ENCODE measurements around the gene SEC63. TPM values are rescaled to one million over a fixed set of nuclear protein-coding genes. Genes with fewer than 3 reads are reported as not detected.

The SEC63 gene
- total RNA-seq, 2 experiments from 2014 or later: 13.0 to 139 TPM

- H3K79me2 ChIP-seq (ENCODE audit: insufficient read depth, low read depth, low read length): no peaks in the 10 kb centered on the region
- POLR2A ChIA-PET: interaction anchor here (0.6 to 1.7 kb wide), 12 partner anchors 9 to 1482 kb away, joined by 3 to 8 read pairs (median 3); no protein-coding TSS in a partner anchor
- no peaks in the 10 kb centered on the region for H4K20me1 ChIP-seq (ENCODE audit: insufficient read depth, low read length)
- H3K4me3 ChIP-seq (ENCODE audit: low read depth, low read length, poor library complexity, severe bottlenecking): peak overlapping the region; percentile 60
- H2AFZ ChIP-seq (ENCODE audit: low read length): peak overlapping the region; percentile 96
- H3K4me2 ChIP-seq (ENCODE audit: low read length): peak overlapping the region; percentile 74
- no peaks in the 10 kb centered on the region for H3K9me2 ChIP-seq (ENCODE audit: insufficient read depth, low read length)
- peaks cover 28% of the 10 kb centered on the region for H3K4me1 ChIP-seq (ENCODE audit: insufficient read depth, low read length, poor library complexity, severe bottlenecking)
- H3K36me3 ChIP-seq (ENCODE audit: insufficient read depth, low read length): no peaks in the 10 kb centered on the region
- DNase-seq (ENCODE audit: low spot score): peak; percentile 15
- no peak overlapping the region for H3K27ac ChIP-seq (ENCODE audit: low read depth, low read length, poor library complexity, severe bottlenecking)
- no TSS peak for BruUV-seq (replicated peaks)
- H3K9me3 ChIP-seq (ENCODE audit: low read length): no peaks in the 10 kb centered on the region
- no peak for TF ChIP-seq CTCF (conservative IDR thresholded peaks at IDR 0.05; ENCODE audit: low read length)
- TF ChIP-seq EZH2phosphoT487 (IDR thresholded peaks at IDR 0.05; ENCODE audit: borderline replicate concordance, low read depth, low read length): no peak
- CTCF ChIA-PET (ENCODE audit: unreplicated experiment): no interaction called here
- intact Hi-C loops (cut with micrococcal nuclease; ENCODE audit: unreplicated experiment): loop anchor here (2.0 kb wide), 1 partner anchor 86 kb away; no protein-coding TSS in a partner anchor
These were observed 134.9 kb downstream of the SEC63 start for GRCh38 chr6:107823047-107823557.

- Histone ChIP-seq H3K9me2 (ENCODE audit: insufficient read depth, low read length) (no peaks in the 10 kb centered on the region), H3K9me3 (ENCODE audit: low read length) (no peaks in the 10 kb centered on the region), H3K4me1 (ENCODE audit: insufficient read depth, low read length, poor library complexity, severe bottlenecking) (peaks cover 28% of the 10 kb centered on the region), H3K36me3 (ENCODE audit: insufficient read depth, low read length) (no peaks in the 10 kb centered on the region), H3K27ac (ENCODE audit: low read depth, low read length, poor library complexity, severe bottlenecking) (no peak overlapping the region), H2AFZ (ENCODE audit: low read length) (peak overlapping the region; percentile 96), H4K20me1 (ENCODE audit: insufficient read depth, low read length) (no peaks in the 10 kb centered on the region), H3K4me3 (ENCODE audit: low read depth, low read length, poor library complexity, severe bottlenecking) (peak overlapping the region; percentile 60), H3K4me2 (ENCODE audit: low read length) (peak overlapping the region; percentile 74), H3K79me2 (ENCODE audit: insufficient read depth, low read depth, low read length) (no peaks in the 10 kb centered on the region)
- TF ChIP-seq EZH2phosphoT487 (IDR thresholded peaks at IDR 0.05; ENCODE audit: borderline replicate concordance, low read depth, low read length): no peak
- POLR2A ChIA-PET: interaction anchor here (0.6 to 1.7 kb wide), 14 partner anchors 9 to 1482 kb away, joined by 3 to 8 read pairs (median 3); no protein-coding TSS in a partner anchor
- intact Hi-C loops (cut with micrococcal nuclease; ENCODE audit: unreplicated experiment): loop anchor here (2.0 kb wide), 1 partner anchor 86 kb away; no protein-coding TSS in a partner anchor
- peak; percentile 55 for DNase-seq (ENCODE audit: low spot score)
- CTCF ChIA-PET (ENCODE audit: unreplicated experiment): no interaction called here
- no TSS peak for BruUV-seq (replicated peaks)
These were observed 135.6 kb downstream of the SEC63 start for GRCh38 chr6:107822176-107823046.

- no peak overlapping the region for H3K27ac ChIP-seq (ENCODE audit: low read depth, low read length, poor library complexity, severe bottlenecking)
- H3K4me1 ChIP-seq (ENCODE audit: insufficient read depth, low read length, poor library complexity, severe bottlenecking): peaks cover 28% of the 10 kb centered on the region
- H4K20me1 ChIP-seq (ENCODE audit: insufficient read depth, low read length): no peaks in the 10 kb centered on the region
- no peak overlapping the region; the same call in 1 of the 2 replicates for H2AFZ ChIP-seq (ENCODE audit: low read length)
- H3K4me3 ChIP-seq (ENCODE audit: low read depth, low read length, poor library complexity, severe bottlenecking): no peak overlapping the region
- H3K4me2 ChIP-seq (ENCODE audit: low read length): peak overlapping the region; percentile 74; the same call in 1 of the 2 replicates
- no peak for DNase-seq (ENCODE audit: low spot score)
- ChIA-PET CTCF (ENCODE audit: unreplicated experiment) (no interaction called here), POLR2A (interaction anchor here (0.6 to 0.7 kb wide), 3 partner anchors 55 to 732 kb away, joined by 3 to 4 read pairs (median 3); no protein-coding TSS in a partner anchor)
- no peak for TF ChIP-seq EZH2phosphoT487 (IDR thresholded peaks at IDR 0.05; ENCODE audit: borderline replicate concordance, low read depth, low read length)
- no peak for TF ChIP-seq CTCF (conservative IDR thresholded peaks at IDR 0.05; ENCODE audit: low read length)
- H3K36me3 ChIP-seq (ENCODE audit: insufficient read depth, low read length): no peaks in the 10 kb centered on the region
- BruUV-seq (replicated peaks): no TSS peak
- H3K9me2 ChIP-seq (ENCODE audit: insufficient read depth, low read length): no peaks in the 10 kb centered on the region
- intact Hi-C loops (cut with micrococcal nuclease; ENCODE audit: unreplicated experiment): no loop called here
- H3K79me2 ChIP-seq (ENCODE audit: insufficient read depth, low read depth, low read length): no peaks in the 10 kb centered on the region
- H3K9me3 ChIP-seq (ENCODE audit: low read length): no peaks in the 10 kb centered on the region
These were observed 136.4 kb downstream of the SEC63 start for GRCh38 chr6:107821591-107821990.
